HCT116 (cell line): ENCODE data around the gene SHCBP1L.

Source experiments
- CTCF ChIP-seq, 3 experiments: fragments of 200-600 bp in 1 of 3; sonication (generic) in 1 of 3; IDR thresholded peaks in 2 of 3; conservative IDR thresholded peaks in 1 of 3; 2 replicates each; pipeline ENCODE4 v1.5.1; 2012 to 2017; ENCODE audit warnings: low read depth in 2 of 3, low read length in 2 of 3, antibody characterized with exemption in 1 of 3, borderline replicate concordance in 1 of 3, control low read depth in 1 of 3, mild to moderate bottlenecking in 1 of 3, mixed read lengths in 1 of 3, mixed run types in 1 of 3, moderate library complexity in 1 of 3; ENCODE audit not compliant: insufficient read depth in 1 of 3
- EZH2 ChIP-seq: fragments of 200-600 bp; sonication (generic); IDR thresholded peaks from 2 replicates; pipeline ENCODE4 v1.6.1; 2017; ENCODE audit warnings: antibody characterized with exemption, mixed run types
- EZH2phosphoT487 ChIP-seq: fragments of 200-600 bp; IDR thresholded peaks from 2 replicates; pipeline ENCODE4 v1.6.1; 2018; ENCODE audit warnings: antibody characterized with exemption, borderline replicate concordance
- FOSL1 ChIP-seq: IDR thresholded peaks from 2 replicates; pipeline ENCODE4 v1.6.1; 2012; ENCODE audit warnings: low read depth
- JUND ChIP-seq: IDR thresholded peaks from 2 replicates; pipeline ENCODE4 v1.6.1; 2012
- MAX ChIP-seq: IDR thresholded peaks from 2 replicates; pipeline ENCODE4 v1.6.1; 2012
- POLR2A ChIP-seq: IDR thresholded peaks from 2 replicates; pipeline ENCODE4 v1.7.0; 2011; ENCODE audit warnings: borderline replicate concordance; ENCODE audit not compliant: insufficient read depth, insufficient read length; ENCODE audit errors: extremely low read depth
- POLR2AphosphoS5 ChIP-seq: IDR thresholded peaks from 2 replicates; pipeline ENCODE4 v1.6.1; 2011; ENCODE audit warnings: mild to moderate bottlenecking, low read depth, low read length, moderate library complexity
- RAD21 ChIP-seq: IDR thresholded peaks from 2 replicates; pipeline ENCODE4 v1.6.1; 2012; ENCODE audit warnings: low read depth, mild to moderate bottlenecking
- SIN3A ChIP-seq: IDR thresholded peaks from 2 replicates; pipeline ENCODE4 v1.6.1; 2012; ENCODE audit warnings: low read depth
- YY1 ChIP-seq: IDR thresholded peaks from 2 replicates; pipeline ENCODE4 v1.6.1; 2011; ENCODE audit warnings: low read length, low read depth, moderate library complexity, mild to moderate bottlenecking; ENCODE audit not compliant: insufficient replicate concordance; ENCODE audit errors: extremely low read depth
- ZFX ChIP-seq: fragments of 450-650 bp; IDR thresholded peaks from 2 replicates; pipeline ENCODE4 v1.6.1; 2017

GRCh38 chr1:182913401-182913800 lies 39.6 kb downstream of the SHCBP1L start:
- TF ChIP-seq CTCF (IDR thresholded peaks at IDR 0.05 in 2 of 3, conservative IDR thresholded peaks at IDR 0.05 in 1 of 3; ENCODE audit: borderline replicate concordance in 1 of 3, insufficient read depth in 1 of 3, low read depth in 2 of 3, low read length in 2 of 3): no peak
- no peak for TF ChIP-seq POLR2A
- TF ChIP-seq YY1: no peak
- TF ChIP-seq EZH2: no peak
- no peak for TF ChIP-seq ZFX
- no peak for TF ChIP-seq RAD21
- TF ChIP-seq JUND: no peak
- TF ChIP-seq MAX: no peak
- TF ChIP-seq POLR2AphosphoS5: no peak
- TF ChIP-seq FOSL1: no peak
- TF ChIP-seq SIN3A: no peak
- TF ChIP-seq EZH2phosphoT487: no peak
